ENCODE measurements around the gene PLK1.
A peak's percentile ranks its signal among the peaks of the same experiment; 100 is the strongest.
"Not testable (repeated sequence)": the region's sequence is repeated elsewhere in the genome, so short reads cannot be mapped to it uniquely, and the experiment has no call there.

Gene PLK1

DNA sequence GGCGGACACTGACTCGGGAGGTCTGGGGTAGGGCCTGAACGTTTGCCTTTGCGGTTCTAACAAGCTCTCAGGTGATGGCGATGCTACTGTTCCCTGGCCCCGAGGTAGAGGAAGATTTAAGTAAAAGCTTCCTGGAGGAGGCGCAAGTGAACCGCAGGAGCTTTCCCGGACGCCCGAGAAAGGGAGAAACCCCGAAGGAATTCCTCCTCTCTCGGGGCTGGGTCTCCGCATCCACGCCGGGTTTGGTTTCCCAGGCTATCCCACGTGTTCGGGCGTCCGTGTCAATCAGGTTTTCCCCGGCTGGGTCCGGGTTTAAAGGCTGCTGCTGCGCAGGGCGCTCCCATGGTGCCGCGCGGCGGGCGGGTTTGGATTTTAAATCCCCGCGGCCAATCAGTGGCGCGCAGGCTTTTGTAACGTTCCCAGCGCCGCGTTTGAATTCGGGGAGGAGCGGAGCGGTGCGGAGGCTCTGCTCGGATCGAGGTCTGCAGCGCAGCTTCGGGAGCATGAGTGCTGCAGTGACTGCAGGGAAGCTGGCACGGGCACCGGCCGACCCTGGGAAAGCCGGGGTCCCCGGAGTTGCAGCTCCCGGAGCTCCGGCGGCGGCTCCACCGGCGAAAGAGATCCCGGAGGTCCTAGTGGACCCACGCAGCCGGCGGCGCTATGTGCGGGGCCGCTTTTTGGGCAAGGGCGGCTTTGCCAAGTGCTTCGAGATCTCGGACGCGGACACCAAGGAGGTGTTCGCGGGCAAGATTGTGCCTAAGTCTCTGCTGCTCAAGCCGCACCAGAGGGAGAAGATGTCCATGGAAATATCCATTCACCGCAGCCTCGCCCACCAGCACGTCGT lies at the start of gene PLK1:
TSS of gene PLK1 (plus strand) at position 460 of the 844 bp plus-strand sequence. CDS start at position 504, 44 bp downstream.
- TF ChIP-seq EZH2phosphoT487 (IDR thresholded peaks at IDR 0.05; ENCODE audit: borderline replicate concordance) = no peak
- TF ChIP-seq, protein P1, sequence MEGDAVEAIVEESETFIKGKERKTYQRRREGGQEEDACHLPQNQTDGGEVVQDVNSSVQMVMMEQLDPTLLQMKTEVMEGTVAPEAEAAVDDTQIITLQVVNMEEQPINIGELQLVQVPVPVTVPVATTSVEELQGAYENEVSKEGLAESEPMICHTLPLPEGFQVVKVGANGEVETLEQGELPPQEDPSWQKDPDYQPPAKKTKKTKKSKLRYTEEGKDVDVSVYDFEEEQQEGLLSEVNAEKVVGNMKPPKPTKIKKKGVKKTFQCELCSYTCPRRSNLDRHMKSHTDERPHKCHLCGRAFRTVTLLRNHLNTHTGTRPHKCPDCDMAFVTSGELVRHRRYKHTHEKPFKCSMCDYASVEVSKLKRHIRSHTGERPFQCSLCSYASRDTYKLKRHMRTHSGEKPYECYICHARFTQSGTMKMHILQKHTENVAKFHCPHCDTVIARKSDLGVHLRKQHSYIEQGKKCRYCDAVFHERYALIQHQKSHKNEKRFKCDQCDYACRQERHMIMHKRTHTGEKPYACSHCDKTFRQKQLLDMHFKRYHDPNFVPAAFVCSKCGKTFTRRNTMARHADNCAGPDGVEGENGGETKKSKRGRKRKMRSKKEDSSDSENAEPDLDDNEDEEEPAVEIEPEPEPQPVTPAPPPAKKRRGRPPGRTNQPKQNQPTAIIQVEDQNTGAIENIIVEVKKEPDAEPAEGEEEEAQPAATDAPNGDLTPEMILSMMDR (conservative IDR thresholded peaks at IDR 0.05; ENCODE audit: low read length) = peak; percentile 54

DNA sequence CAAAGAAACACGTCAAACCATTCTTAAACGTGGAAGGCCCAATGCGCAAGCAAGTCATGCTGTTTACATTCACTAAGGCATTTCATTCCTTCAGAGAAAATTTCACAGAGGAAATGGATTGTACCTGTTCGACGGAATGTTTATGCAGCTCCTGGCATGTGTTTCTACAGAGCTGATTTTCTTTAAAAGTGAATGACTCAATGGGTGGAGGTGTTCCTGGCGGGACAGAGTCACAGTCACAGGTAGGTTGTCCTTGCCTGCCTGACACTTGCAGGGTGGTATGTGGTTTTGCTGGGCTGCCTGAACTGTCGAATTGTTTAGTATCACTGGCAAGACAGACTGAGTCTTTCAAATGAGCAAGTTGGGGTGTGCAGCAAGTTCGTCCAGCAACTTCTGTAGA lies 49.2 kb upstream of the PLK1 start:
- H3K36me3 ChIP-seq (ENCODE audit: insufficient read depth, low read length) = peaks cover 26% of the 10 kb centered on the region; the same call in 1 of the 2 replicates
- TF ChIP-seq, protein P1 (conservative IDR thresholded peaks at IDR 0.05; ENCODE audit: low read length) = no peak
- TF ChIP-seq EZH2phosphoT487 (IDR thresholded peaks at IDR 0.05; ENCODE audit: borderline replicate concordance) = no peak
- 0 out of 2 replicates have a peak, but pooled peaks cover 4% of the 10 kb centered on the region for H3K79me2 ChIP-seq (ENCODE audit: insufficient read depth, low read length)
- H3K4me1 ChIP-seq (ENCODE audit: insufficient read depth, low read length, poor library complexity, severe bottlenecking) = peaks cover 3% of the 10 kb centered on the region
- H3K27me3 ChIP-seq (ENCODE audit: insufficient read depth, low read length, poor library complexity, severe bottlenecking) = no peaks in the 10 kb centered on the region
- no peak overlapping the region for H3K9ac ChIP-seq (ENCODE audit: low read depth, low read length, poor library complexity, severe bottlenecking)
- H4K20me1 ChIP-seq (ENCODE audit: insufficient read depth, low read length, poor library complexity, severe bottlenecking) = no peaks in the 10 kb centered on the region
- no peak overlapping the region for H2AFZ ChIP-seq (ENCODE audit: low read length)
- H3F3A ChIP-seq (ENCODE audit: low read depth) = no peaks in the 10 kb centered on the region
- no peak overlapping the region for H3K4me3 ChIP-seq (ENCODE audit: low read length, poor library complexity, severe bottlenecking)
- no peaks in the 10 kb centered on the region for H3K9me3 ChIP-seq (ENCODE audit: insufficient read depth, low read depth, low read length)
- H3K4me2 ChIP-seq (ENCODE audit: low read depth, low read length, poor library complexity, severe bottlenecking) = no peak overlapping the region
- H3K9me2 ChIP-seq (replicated peaks; ENCODE audit: low read depth, low read length) = no peaks in the 10 kb centered on the region

More for the DNA sequence above, at the start of gene PLK1:
- Histone ChIP-seq H3K4me2 (ENCODE audit: low read depth, low read length, poor library complexity, severe bottlenecking) (peak within 1 kb of the TSS; percentile 95), H3K9me2 (replicated peaks; ENCODE audit: low read depth, low read length) (no peaks in the 10 kb centered on the region), H3K4me1 (ENCODE audit: insufficient read depth, low read length, poor library complexity, severe bottlenecking) (peaks cover 34% of the 10 kb centered on the region), H3K9me3 (ENCODE audit: insufficient read depth, low read depth, low read length) (no peaks in the 10 kb centered on the region), H3K79me2 (ENCODE audit: insufficient read depth, low read length) (peaks cover 57% of the 10 kb centered on the region), H2AFZ (ENCODE audit: low read length) (peak within 1 kb of the TSS; percentile 68), H3F3A (ENCODE audit: low read depth) (no peaks in the 10 kb centered on the region), H3K4me3 (ENCODE audit: low read length, poor library complexity, severe bottlenecking) (peak within 1 kb of the TSS; percentile 94), H3K36me3 (ENCODE audit: insufficient read depth, low read length) (peaks cover 36% of the 10 kb centered on the region), H3K9ac (ENCODE audit: low read depth, low read length, poor library complexity, severe bottlenecking) (peak within 1 kb of the TSS; percentile 98), H4K20me1 (ENCODE audit: insufficient read depth, low read length, poor library complexity, severe bottlenecking) (peaks cover 27% of the 10 kb centered on the region), H3K27me3 (ENCODE audit: insufficient read depth, low read length, poor library complexity, severe bottlenecking) (no peaks in the 10 kb centered on the region)

DNA sequence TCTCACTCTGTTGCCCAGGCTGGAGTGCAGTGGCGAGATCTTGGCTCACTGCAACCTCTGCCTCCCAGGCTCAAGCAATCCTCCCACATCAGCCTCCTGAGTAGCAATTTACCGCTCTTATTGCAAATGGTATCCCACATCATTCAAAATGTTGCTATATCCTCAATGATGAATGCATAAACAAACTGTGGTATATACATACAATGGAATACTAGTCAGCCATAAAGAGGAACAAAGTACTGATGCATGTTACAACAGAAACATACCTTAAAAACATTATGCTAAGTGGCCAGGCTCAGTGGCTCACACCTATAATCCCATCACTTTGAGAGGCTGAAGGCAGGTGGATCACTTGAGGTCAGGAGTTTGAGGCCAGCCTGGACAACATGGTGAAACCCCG lies 46.8 kb upstream of the PLK1 start:
- not testable (repeated sequence) for H4K20me1 ChIP-seq (ENCODE audit: insufficient read depth, low read length, poor library complexity, severe bottlenecking)

More for the DNA sequence above, 46.8 kb upstream of the PLK1 start:
- peaks cover 25% of the 10 kb centered on the region; the same call in 1 of the 2 replicates for H3K36me3 ChIP-seq (ENCODE audit: insufficient read depth, low read length)
- not testable (repeated sequence) for H3K79me2 ChIP-seq (ENCODE audit: insufficient read depth, low read length); H3K27me3 ChIP-seq (ENCODE audit: insufficient read depth, low read length, poor library complexity, severe bottlenecking); H3K9me3 ChIP-seq (ENCODE audit: insufficient read depth, low read depth, low read length); H3K4me1 ChIP-seq (ENCODE audit: insufficient read depth, low read length, poor library complexity, severe bottlenecking); H3K4me3 ChIP-seq (ENCODE audit: low read length, poor library complexity, severe bottlenecking); H3K9ac ChIP-seq (ENCODE audit: low read depth, low read length, poor library complexity, severe bottlenecking); H3K9me2 ChIP-seq (replicated peaks; ENCODE audit: low read depth, low read length); H3F3A ChIP-seq (ENCODE audit: low read depth); H3K4me2 ChIP-seq (ENCODE audit: low read depth, low read length, poor library complexity, severe bottlenecking); H2AFZ ChIP-seq (ENCODE audit: low read length)
